ENCODE data around the gene GFI1B.

- TF ChIP-seq, protein P1, sequence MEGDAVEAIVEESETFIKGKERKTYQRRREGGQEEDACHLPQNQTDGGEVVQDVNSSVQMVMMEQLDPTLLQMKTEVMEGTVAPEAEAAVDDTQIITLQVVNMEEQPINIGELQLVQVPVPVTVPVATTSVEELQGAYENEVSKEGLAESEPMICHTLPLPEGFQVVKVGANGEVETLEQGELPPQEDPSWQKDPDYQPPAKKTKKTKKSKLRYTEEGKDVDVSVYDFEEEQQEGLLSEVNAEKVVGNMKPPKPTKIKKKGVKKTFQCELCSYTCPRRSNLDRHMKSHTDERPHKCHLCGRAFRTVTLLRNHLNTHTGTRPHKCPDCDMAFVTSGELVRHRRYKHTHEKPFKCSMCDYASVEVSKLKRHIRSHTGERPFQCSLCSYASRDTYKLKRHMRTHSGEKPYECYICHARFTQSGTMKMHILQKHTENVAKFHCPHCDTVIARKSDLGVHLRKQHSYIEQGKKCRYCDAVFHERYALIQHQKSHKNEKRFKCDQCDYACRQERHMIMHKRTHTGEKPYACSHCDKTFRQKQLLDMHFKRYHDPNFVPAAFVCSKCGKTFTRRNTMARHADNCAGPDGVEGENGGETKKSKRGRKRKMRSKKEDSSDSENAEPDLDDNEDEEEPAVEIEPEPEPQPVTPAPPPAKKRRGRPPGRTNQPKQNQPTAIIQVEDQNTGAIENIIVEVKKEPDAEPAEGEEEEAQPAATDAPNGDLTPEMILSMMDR (conservative IDR thresholded peaks at IDR 0.05): no peak
- no peak for TF ChIP-seq EZH2 (IDR thresholded peaks at IDR 0.05; ENCODE audit: low read depth)
These were observed 36.2 kb downstream of the GFI1B start for GRCh38 chr9:133014696-133015095.

Data from PC-9 (cell line).